Measurements from ENCODE around the gene RAC2. TPM values are rescaled to one million over a fixed set of nuclear protein-coding genes. Genes with fewer than 3 reads are reported as not detected.
A peak's percentile ranks its signal among the peaks of the same experiment; 100 is the strongest.

RAC2 gene
- total RNA-seq, 1 donor from 2014 or later = 5.7 TPM

DNA sequence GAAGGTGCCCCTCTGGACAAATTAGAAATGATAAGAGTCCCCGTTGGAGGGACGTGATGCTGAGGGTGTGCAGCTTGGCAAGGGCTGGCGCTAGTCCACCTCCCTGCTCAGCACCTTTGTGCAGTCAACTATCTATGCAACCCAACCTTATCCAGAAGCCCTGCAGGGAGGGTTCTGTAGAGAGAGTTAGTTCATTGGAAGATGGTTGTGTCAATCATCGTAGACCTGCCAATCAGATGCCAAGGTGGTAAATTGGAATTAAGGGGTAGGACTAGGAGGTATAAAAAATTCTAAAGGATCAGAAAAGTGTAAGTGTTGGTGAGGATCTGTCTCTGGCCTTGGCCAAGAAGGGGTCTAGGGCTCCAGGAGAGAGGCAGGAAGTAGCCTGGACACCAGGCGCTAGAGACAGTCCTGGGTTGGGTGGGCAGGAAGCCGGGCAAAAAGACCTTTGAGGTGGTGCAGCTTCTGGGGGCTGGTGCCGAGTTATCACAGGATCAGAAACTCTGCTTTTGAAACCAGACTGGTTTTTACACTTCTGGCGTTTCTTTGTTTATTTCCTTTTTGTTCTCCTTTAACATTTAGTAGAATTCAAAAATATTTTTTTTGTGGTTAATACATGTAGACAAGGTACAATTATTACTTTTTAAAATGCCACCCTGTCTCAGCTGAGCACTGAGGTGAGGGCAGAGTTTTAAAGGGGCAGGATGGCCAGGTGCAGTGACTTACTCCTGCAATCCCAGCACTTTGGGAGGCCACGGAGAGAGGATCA lies 57.7 kb downstream of the RAC2 start:
- no peak for DNase-seq

DNA sequence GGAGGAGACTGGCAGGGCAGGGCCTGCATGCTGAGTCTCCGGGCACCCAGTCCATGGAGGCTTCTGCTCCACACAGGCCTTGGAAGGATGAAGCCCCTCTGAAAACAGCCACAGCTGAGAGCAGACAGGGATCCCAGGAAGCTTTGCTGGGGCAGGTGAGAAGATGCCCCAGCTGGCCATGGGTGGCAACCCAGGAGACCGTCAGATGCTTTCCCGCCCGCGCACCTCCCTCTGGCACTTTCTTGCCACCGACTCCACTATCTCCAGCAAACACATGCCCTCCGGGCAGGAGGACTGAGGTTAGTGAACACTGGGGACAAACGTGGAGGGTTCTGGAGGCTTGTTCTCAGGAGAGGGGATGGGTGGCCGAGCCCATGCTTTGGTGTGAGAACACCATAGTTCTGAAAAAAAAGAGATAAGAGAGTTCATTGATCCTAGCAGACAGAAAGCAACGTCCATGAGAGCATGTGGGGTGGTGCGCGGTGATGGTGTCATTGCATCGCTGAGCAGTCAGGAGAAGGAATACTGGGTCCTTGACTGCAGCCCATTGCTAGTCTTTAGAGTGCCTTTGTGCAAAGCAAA lies 58.3 kb downstream of the RAC2 start:
- no peak for DNase-seq

GRCh38 chr22:37184816-37185541 lies 59.1 kb downstream of the RAC2 start:
- no peak for DNase-seq

DNA sequence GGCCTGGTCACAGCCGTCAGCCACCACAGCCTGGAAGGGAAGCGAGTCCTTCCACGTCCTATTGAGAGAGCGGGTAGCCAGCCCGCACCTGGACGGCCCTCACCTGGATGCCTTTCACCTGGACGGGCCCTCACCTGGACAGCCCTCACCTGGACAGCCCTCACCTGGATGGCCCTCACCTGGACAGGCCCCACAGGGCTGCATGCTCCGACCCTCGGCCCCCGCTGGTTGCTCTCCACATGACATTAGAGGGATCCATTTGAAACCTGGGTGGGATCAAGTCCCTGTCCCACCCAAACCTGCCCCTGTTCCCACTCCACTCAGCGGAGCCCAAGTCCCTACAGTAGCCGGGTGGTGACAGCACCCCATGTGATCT lies 59.7 kb downstream of the RAC2 start:
- no peak for DNase-seq

GRCh38 chr22:37183432-37184379 lies 60.4 kb downstream of the RAC2 start:
- no peak for DNase-seq

DNA sequence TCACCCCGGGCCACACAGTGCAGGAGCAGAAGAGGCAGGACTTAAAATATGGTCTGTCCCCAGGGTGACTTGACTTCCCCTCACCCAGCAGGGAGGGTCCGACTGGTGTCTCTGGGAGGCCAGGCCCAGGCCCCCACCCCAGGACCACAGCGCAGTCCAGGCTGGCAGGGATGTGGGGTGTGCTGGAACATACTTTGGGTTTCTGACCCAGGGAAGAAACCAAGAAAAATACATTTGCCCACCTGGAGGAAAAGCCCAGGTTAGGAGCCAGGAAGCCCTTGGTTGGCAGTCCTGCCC lies 61.2 kb downstream of the RAC2 start:
- DNase-seq = no peak

GRCh38 chr22:37182101-37182948 lies 61.7 kb downstream of the RAC2 start:
- DNase-seq = no peak

DNA sequence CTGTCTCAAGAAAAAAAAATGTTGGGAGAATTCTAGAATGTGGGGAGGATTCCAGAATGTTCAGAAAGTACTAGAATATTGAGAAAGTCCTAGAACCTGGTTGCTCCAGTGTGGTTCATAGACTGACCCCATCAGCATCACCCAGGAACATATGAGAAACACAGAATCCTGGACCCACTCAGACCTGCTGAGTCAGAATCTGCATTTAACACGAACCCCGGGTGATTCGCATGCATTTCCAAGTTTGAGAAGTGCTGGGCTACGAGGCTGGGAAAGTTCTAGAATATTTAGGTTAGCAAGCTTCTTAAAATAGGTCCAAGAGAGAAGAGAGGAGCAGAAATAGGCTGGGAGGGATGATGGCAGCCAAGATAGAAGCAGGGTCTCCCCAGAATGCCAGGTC lies 62.4 kb downstream of the RAC2 start:
- DNase-seq = no peak

DNA sequence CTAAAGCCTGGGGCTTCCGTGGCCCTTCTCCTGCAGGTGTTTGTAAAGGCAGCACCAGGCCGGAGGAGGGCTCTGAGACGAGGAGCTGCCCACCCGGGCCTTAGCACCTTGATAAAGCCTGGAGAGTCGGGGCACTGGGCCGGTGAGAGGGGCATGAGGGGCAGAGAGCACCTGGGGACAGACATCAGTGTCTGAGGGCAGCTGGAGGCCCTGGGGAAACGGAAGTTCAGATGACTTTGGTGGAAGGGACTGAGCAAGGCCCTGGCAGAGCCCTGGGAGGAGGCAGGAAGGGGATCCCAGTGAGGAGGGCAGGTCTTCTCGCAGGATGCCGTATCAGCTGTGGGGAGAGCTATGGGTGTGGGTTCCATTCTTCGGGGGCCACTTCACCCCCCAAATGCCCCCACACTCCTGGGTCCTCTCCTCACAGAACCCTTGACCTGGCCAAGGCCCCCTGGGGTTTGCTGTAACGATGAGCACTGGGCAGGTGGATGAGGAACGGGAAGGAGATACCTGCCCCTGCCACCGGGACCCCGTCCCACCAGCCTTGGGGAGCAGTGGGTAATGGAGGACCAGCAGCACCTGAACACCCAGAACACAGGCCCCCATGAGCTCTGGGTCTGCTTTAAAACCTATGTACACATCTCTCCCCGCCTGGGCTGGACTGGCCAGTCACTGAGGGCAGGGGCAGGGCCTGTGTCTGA lies 63.4 kb downstream of the RAC2 start:
- DNase-seq = no peak

DNA sequence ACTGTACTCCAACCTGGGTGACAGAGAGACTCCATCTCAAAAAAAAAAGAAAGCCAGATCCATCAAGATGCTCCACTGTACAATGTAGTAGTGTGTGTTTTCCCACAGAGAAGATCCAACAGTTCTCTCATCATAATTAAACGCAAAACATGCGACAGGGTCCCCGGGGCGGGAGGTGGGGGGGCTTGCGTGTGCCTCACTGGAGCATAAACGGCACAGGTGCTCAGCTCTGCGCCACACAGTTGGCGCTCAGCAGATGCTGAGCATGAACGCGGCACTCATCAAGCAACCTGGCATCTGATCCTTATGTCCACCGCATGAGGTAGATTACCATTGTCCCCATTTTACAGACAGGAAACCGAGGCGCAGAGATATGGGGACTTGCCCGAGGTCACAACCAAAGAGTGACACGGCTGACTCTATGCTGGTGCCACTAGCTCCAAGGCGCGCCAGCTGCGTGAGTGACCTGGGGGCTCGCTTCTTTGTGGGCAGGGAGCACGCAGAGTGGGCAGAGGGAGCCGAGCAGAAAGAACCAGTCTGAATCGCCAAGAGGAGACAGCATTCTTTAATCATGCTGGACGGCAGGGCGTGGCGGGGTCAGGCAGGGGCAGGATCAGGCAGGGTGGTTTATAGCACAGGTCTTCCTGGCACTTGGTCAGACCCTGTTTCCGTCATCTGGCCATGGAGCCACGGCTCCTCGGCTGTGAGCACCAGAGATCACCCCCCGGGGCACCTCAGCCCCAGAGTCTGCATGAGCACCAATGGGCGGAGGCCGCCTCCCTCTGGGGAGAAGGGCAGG lies 64.2 kb downstream of the RAC2 start:
- DNase-seq = no peak

- DNase-seq = no peak
Observed at GRCh38 chr22:37179126-37179470, 65.0 kb downstream of the RAC2 start.

GRCh38 chr22:37178350-37179125 lies 65.5 kb downstream of the RAC2 start:
- DNase-seq = no peak

- DNase-seq = no peak
Observed at GRCh38 chr22:37177755-37178154, 66.3 kb downstream of the RAC2 start.

DNA sequence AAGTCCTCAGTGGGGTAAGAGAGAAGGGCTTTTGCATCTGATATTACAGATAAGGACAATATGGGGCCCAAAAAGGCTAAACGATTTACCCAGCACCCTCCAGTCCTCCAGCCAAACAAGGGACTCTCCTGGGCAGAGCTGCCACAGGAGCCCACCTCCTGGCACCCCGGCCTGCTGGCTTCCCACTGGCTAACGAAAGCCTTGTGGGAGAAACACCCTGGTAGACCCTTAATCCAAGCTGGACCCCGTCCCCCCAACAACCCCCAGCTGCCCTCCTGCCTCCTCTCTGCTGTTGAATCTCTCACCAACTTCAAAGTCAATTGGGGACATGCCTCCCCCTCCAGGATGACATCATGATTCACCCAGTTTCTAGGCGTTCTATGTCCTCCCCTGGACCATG lies 66.8 kb downstream of the RAC2 start:
- no peak for DNase-seq

DNA sequence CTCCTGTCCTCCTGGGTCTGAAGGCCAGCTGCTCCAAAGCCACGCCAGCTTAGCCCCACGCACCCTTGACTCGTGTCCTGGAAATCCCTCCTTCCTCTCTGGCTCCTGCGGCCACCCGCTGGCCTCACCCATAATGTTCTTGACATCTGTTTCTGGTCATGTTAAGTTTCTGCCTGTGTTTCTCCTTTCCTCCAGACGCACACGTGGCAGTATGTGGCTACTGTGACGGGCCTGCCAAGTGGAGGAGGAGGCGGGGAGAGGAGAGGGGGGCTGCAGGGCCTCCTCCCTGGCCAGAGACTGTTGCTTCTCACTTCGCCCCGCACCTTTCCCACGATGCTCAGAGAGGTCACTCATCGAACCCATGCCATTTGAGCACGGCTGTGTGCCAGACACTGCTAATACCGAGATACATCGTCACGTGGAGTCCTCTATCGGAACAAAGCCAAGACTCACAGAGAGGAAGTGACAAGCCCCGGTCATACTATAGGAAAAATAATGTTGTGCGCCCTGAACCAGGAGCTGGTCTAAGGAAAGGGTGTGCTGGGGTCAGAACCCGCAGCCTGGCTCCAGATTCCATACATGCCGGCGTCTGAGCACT lies 67.5 kb downstream of the RAC2 start:
- DNase-seq = peak; percentile 93

DNA sequence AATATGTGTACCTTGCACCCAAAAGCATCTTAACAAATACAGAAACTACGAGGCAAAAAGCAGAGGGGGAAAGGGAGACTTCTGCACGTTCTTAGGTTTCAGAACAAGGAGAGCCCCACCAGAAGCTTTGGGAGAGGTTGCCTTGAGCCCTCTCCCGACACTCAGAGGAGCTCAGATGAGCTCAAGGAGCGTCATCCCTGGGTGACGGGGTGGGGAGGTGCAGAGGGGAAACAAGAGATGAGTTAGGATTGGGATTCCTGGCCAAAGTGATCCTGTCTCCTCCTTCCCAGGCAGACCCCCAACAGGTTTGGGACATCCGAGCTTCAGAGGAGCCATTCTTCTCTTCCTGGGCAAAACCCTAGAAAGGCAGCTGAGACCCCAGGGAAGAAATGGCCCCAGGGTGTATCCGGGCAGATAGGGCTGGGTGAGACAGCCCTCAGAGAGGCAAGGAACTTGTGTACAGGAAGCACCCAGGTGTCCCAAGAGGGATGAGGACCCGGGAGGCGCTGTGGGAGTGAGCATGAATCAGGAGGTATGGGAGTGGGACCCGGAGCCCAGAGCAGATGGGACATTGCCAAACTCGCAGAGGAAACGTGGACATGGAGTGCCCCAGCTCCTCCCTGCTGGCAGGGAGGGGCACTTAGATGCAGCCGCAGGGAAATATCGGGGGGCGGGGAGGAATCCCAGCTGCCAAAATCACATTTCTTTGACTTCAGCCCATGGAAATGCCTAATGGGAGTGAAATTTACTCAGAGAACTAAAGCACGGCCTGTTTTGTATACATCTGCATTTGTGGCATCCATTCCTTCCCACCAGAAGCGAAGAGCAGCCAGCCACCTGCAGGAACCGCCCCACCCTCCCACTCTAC lies 68.4 kb downstream of the RAC2 start:
- DNase-seq = peak; percentile 44

Data from skin of body (tissue), 2 donors.